ENCODE data around the gene RAB3A.

Gene RAB3A

GRCh38 chr19:18203863-18204393, at the start of gene RAB3A:
RAB3A (minus strand) TSS chr19:18204042; CDS start chr19:18202740, 1,302 bp downstream.
- ATAC-seq = peak; percentile 95
- peak; percentile 99 for DNase-seq

- ATAC-seq = no peak
Measured at GRCh38 chr19:18253130-18253529, 49.3 kb upstream of the RAB3A start.

GRCh38 chr19:18252370-18252717, 48.5 kb upstream of the RAB3A start:
- ATAC-seq (no peak), DNase-seq (no peak)

More at GRCh38 chr19:18253130-18253529, 49.3 kb upstream of the RAB3A start:
- DNase-seq = no peak

GRCh38 chr19:18251587-18252369, 47.9 kb upstream of the RAB3A start:
- ATAC-seq (peak; percentile 63), DNase-seq (peak; percentile 85)

- ATAC-seq = no peak
- DNase-seq = no peak
Measured at GRCh38 chr19:18249834-18250233, 46.0 kb upstream of the RAB3A start.

GRCh38 chr19:18245297-18245696, 41.5 kb upstream of the RAB3A start:
- ATAC-seq = no peak
- no peak for DNase-seq

GRCh38 chr19:18239303-18239702, 35.5 kb upstream of the RAB3A start:
- ATAC-seq = no peak

GRCh38 chr19:18234194-18234593, 30.4 kb upstream of the RAB3A start:
- DNase-seq = no peak
- no peak for ATAC-seq

More at GRCh38 chr19:18239303-18239702, 35.5 kb upstream of the RAB3A start:
- no peak for DNase-seq

GRCh38 chr19:18233224-18233825, 29.5 kb upstream of the RAB3A start:
- DNase-seq (peak; percentile 67), ATAC-seq (no peak)

GRCh38 chr19:18232540-18233223, 28.8 kb upstream of the RAB3A start:
- DNase-seq (no peak), ATAC-seq (no peak)

- DNase-seq (no peak), ATAC-seq (no peak)
Measured at GRCh38 chr19:18231775-18232174, 27.9 kb upstream of the RAB3A start.

GRCh38 chr19:18230941-18231734, 27.3 kb upstream of the RAB3A start:
- peak; percentile 32 for DNase-seq
- ATAC-seq = peak; percentile 31

GRCh38 chr19:18229915-18230314, 26.1 kb upstream of the RAB3A start:
- ATAC-seq = no peak
- no peak for DNase-seq

- DNase-seq = no peak
- ATAC-seq = no peak
Measured at GRCh38 chr19:18229474-18229873, 25.6 kb upstream of the RAB3A start.

- DNase-seq = no peak
- ATAC-seq = no peak
Measured at GRCh38 chr19:18227781-18228271, 24.0 kb upstream of the RAB3A start.

- ATAC-seq = no peak
- no peak for DNase-seq
Measured at GRCh38 chr19:18226956-18227780, 23.3 kb upstream of the RAB3A start.

GRCh38 chr19:18225702-18226468, 22.0 kb upstream of the RAB3A start, which contains the start of gene PDE4C:
PDE4C (minus strand) TSS chr19:18226438; CDS start chr19:18226415, 23 bp downstream.
- DNase-seq (no peak), ATAC-seq (no peak)

GRCh38 chr19:18225355-18225701, 21.5 kb upstream of the RAB3A start:
- no peak for ATAC-seq

GRCh38 chr19:18224525-18225354, 20.9 kb upstream of the RAB3A start:
- DNase-seq (peak; percentile 92), ATAC-seq (peak; percentile 97)

More at GRCh38 chr19:18225355-18225701, 21.5 kb upstream of the RAB3A start:
- DNase-seq = no peak
